GM21619 (cell line): ENCODE data around the gene ZNF683.

Experiments used
- ATAC-seq: cut with Tn5 transposase; IDR thresholded peaks from one replicate; pipeline ENCODE4 v1.9.1; 2021; ENCODE audit not compliant: unreplicated experiment

The ZNF683 gene

GRCh38 chr1:26359981-26360806, 12.4 kb downstream of the ZNF683 start:
- ATAC-seq: no peak

GRCh38 chr1:26358411-26359384, 13.9 kb downstream of the ZNF683 start:
- no peak for ATAC-seq

GRCh38 chr1:26357121-26357602, 15.4 kb downstream of the ZNF683 start:
- no peak for ATAC-seq

GRCh38 chr1:26356106-26356505, 16.4 kb downstream of the ZNF683 start:
- no peak for ATAC-seq

GRCh38 chr1:26354972-26355371, 17.6 kb downstream of the ZNF683 start:
- no peak for ATAC-seq

GRCh38 chr1:26353976-26354820, 18.4 kb downstream of the ZNF683 start, which contains the start of gene CRYBG2:
Gene CRYBG2 (minus strand): TSS chr1:26354130. CDS start chr1:26346657, 7,473 bp downstream.
- no peak for ATAC-seq

- no peak for ATAC-seq
These were observed 19.2 kb downstream of the ZNF683 start for GRCh38 chr1:26353210-26353859.

GRCh38 chr1:26352338-26352679, 20.2 kb downstream of the ZNF683 start:
- no peak for ATAC-seq

- no peak for ATAC-seq
These were observed 20.8 kb downstream of the ZNF683 start for GRCh38 chr1:26351590-26352337.

- ATAC-seq: no peak
These were observed 21.6 kb downstream of the ZNF683 start for GRCh38 chr1:26350701-26351589.

- ATAC-seq: no peak
These were observed 22.2 kb downstream of the ZNF683 start for GRCh38 chr1:26350343-26350700.

GRCh38 chr1:26349877-26350244, 22.7 kb downstream of the ZNF683 start:
- no peak for ATAC-seq

GRCh38 chr1:26349188-26349876, 23.2 kb downstream of the ZNF683 start:
- no peak for ATAC-seq

- no peak for ATAC-seq
These were observed 26.1 kb downstream of the ZNF683 start for GRCh38 chr1:26346274-26347033.

- ATAC-seq: no peak
These were observed 26.8 kb downstream of the ZNF683 start for GRCh38 chr1:26345718-26346117.

GRCh38 chr1:26344147-26344920, 28.2 kb downstream of the ZNF683 start:
- ATAC-seq: no peak

GRCh38 chr1:26340047-26340481, 32.5 kb downstream of the ZNF683 start:
- ATAC-seq: no peak
